K562 (cell line): ENCODE results near the gene KAZALD1. TPM values are rescaled to one million over a fixed set of nuclear protein-coding genes. Genes with fewer than 3 reads are reported as not detected.

Experiments used
- ATF7 ChIP-seq: fragments of 450-650 bp; IDR thresholded peaks from 2 replicates; pipeline ENCODE4 v1.7.1; 2014; ENCODE audit warnings: mild to moderate bottlenecking, moderate library complexity
- E2F8 ChIP-seq: fragments of 450-650 bp; IDR thresholded peaks from 2 replicates; pipeline ENCODE4 v1.7.1; 2018; ENCODE audit warnings: mild to moderate bottlenecking, low read depth; ENCODE audit not compliant: partially characterized antibody
- EGR1 ChIP-seq: fragments of 450-650 bp; conservative IDR thresholded peaks from 2 replicates; pipeline ENCODE4 v1.6.1; 2017; ENCODE audit warnings: mild to moderate bottlenecking
- ESRRA ChIP-seq: fragments of 450-650 bp; IDR thresholded peaks from 2 replicates; pipeline ENCODE4 v1.6.1; 2014; ENCODE audit warnings: low read depth, mild to moderate bottlenecking, moderate library complexity, borderline replicate concordance
- ETS1 ChIP-seq: conservative IDR thresholded peaks from 2 replicates; pipeline ENCODE4 v1.6.1; 2011; ENCODE audit warnings: low read depth, mild to moderate bottlenecking, low read length; ENCODE audit not compliant: control insufficient read depth
- FOS ChIP-seq: IDR thresholded peaks from 3 replicates; pipeline ENCODE4 v1.6.1; 2011; ENCODE audit not compliant: insufficient read length; ENCODE audit errors: extremely low read depth
- FOXJ3 ChIP-seq: sonication (generic); formaldehyde crosslinking; IDR thresholded peaks from 2 replicates; pipeline ENCODE4 v1.4.0; 2020; ENCODE audit warnings: mild to moderate bottlenecking, missing genetic modification reagents
- RFX1 ChIP-seq: fragments of 450-650 bp; IDR thresholded peaks from 2 replicates; pipeline ENCODE4 v1.6.1; 2016; ENCODE audit warnings: mild to moderate bottlenecking, moderate library complexity
- SIN3A ChIP-seq, 2 experiments: fragments of 150-350 bp in 1 of 2; IDR thresholded peaks; 2 replicates each; pipeline ENCODE4 v1.6.1; 2011 to 2016; ENCODE audit warnings: borderline replicate concordance in 2 of 2, low read depth in 2 of 2, low read length in 2 of 2, mild to moderate bottlenecking in 2 of 2, moderate library complexity in 2 of 2; ENCODE audit not compliant: control insufficient read depth in 1 of 2
- SPI1 ChIP-seq: IDR thresholded peaks from 2 replicates; pipeline ENCODE4 v1.6.1; 2011; ENCODE audit warnings: low read depth, low read length, control low read depth, borderline replicate concordance
- TBP ChIP-seq: optimal IDR thresholded peaks from 2 replicates; pipeline ENCODE3; 2011; ENCODE audit warnings: low read depth, low read length, improper control_type of control experiment
- VEZF1 ChIP-seq: fragments of 200-800 bp; sonication (Bioruptor generic); IDR thresholded peaks from 2 replicates; pipeline ENCODE4 v1.6.1; 2017; ENCODE audit warnings: missing genetic modification characterization, missing compliant biosample characterization
- ZC3H4 ChIP-seq: sonication (generic); formaldehyde crosslinking; IDR thresholded peaks from 2 replicates; pipeline ENCODE4 v1.9.0; 2021; ENCODE audit warnings: missing genetic modification reagents, borderline replicate concordance
- ZKSCAN1 ChIP-seq: fragments of 150-350 bp; IDR thresholded peaks from 2 replicates; pipeline ENCODE4 v1.6.1; 2016; ENCODE audit warnings: low read depth, low read length
- ZNF239 ChIP-seq: fragments of 250-450 bp; sonication (Bioruptor Pico); IDR thresholded peaks from 2 replicates; pipeline ENCODE4 v1.4.0; 2020; ENCODE audit warnings: mild to moderate bottlenecking
- polyA plus RNA-seq, 8 experiments: library from polyadenylated mRNA; depleted of rRNA in 4 of 8; stranded (reverse) in 5 of 8; unstranded in 3 of 8; fragments of >200 nt; fragmentation: Nextera tagmentation in 2 of 8; fragmentation: Illumina TruSeq in 1 of 8; extraction: Ambion mirVana in 2 of 8; extraction: Trizol in 1 of 8; gene quantifications; 2 replicates each; pipeline versions ENCODE4 v1.2.1 to v1.2.3, GENCODE V29; 2011 to 2014; ENCODE audit warnings: inconsistent platforms in 1 of 8, missing spikeins in 1 of 8
- total RNA-seq, 7 experiments: library from RNA; depleted of rRNA in 6 of 7; stranded (reverse); fragments of >200 nt in 6 of 7; fragmentation: Illumina TruSeq in 2 of 7; extraction: Trizol in 2 of 7; gene quantifications; 2 replicates each; pipeline versions ENCODE4 v1.2.1 to v1.2.3, GENCODE V29; 2011 to 2021; ENCODE audit warnings: low replicate concordance in 1 of 7
- TF ChIP-seq, protein P1 (sequence below): fragments of 250-450 bp; sonication (Bioruptor Pico); IDR thresholded peaks from 2 replicates; pipeline ENCODE4 v1.5.0; 2021; ENCODE audit warnings: mild to moderate bottlenecking, moderate library complexity

KAZALD1 gene
- total and polyA plus RNA-seq, 9 of the 15 experiments (the other 6 are each of a cell fraction or from before 2014, with no cell fraction given): 0.15 to 10.0 (median 4.9) TPM

DNA sequence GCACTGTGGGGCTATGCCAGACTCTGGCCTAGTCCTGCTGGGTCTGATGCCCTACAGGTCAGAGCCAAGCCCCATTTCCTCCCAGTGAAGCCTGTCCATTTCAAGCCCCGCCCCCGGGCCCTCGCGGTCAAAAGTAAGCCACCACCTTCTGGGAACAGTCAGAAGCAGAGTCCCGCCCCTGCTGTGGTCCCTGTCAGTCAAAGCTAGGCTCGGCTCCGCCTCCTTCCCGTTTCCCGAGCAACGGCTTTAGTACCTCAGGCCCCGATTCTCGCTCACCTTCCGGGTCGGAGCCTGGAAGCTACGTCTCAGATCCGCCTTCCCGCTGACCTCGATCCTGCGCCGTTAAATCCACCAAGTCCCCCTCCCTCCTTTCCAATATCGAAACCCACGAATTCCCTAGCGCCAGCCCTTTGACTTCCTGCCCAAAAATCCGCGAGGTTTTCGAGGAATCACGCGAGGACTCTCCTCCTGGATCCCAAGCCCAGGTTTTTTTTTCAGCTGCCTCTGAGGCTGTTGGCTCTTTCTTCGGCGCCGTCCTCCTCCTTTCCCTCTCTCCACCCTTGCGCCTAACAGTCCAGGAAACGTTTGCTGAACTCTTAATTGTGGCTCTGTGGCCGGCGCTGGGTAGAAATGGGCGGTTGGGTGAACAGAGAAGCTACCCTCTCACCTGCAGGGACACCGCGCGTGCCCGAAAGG is 19.0 kb upstream of the KAZALD1 start (continued):
- TF ChIP-seq ATF7 (peak; percentile 33; the same call in 1 of the 2 replicates), EGR1 (0 out of 2 replicates have a peak, but pooled peaks have one; percentile 5), ESRRA (0 out of 2 replicates have a peak, but pooled peaks have one; percentile 31), FOXJ3 (no peak), TBP (peak; percentile 43), VEZF1 (peak; percentile 61), ETS1 (no peak), ZNF239 (CRISPR knock-in tag) (no peak), SPI1 (peak; percentile 21; the same call in 1 of the 2 replicates), RFX1 (peak; percentile 95), SIN3A (IDR thresholded peaks at IDR 0.05; ENCODE audit: borderline replicate concordance in 2 of 2, control insufficient read depth in 1 of 2, low read depth in 2 of 2, low read length in 2 of 2) (no peak), FOS (no peak), ZKSCAN1 (no peak), ZC3H4 (CRISPR knock-in tag) (no peak), E2F8 (no peak)
- TF ChIP-seq, protein P1, sequence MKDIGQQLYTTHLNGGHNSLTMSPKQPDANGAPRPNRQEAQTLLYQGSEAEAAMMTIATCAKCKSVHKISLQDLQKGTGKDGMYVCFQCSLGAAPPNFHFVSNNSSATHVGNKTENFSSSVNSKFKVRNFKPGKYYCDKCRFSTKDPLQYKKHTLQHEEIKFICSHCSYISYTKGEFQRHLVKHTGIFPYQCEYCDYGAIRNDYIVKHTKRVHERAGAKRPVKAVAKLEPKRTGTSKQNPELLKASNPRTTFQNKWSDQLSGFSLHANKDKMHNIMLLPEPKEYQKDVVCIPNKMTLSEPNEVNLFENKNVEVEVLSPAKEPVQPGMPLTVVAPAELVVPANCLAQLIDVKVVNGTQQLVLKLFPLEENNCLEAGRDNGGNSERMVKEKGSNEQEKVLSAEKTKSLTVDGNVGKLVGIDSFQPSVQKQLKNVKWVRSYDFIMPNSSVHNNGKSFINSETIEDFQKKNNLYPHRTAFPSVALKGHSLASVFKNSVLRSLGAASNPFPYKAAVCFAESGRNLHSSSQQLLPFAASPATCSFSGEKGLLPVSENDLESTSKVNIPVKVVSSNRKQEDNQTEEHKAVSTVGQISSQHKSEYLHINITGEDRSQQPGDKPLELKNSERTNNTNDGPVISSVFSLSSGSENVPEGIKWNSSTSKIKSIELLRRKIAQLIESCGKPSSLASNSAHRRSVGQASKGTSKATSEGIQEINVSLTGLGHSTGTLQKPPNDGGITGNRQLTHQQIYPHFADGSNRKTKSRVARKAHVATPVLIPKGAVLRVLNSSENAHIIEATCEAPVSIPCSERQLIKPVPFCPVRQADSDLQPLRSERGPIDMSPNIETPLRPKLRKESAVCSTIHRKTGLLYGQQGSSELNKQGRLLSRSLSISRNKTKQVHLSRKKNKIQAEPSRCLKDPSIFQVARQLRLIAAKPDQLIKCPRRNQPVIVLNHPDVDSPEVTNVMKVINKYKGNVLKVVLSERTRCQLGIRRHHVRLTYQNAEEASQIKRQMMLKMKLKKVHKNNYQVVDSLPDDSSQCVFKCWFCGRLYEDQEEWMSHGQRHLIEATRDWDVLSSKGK (CRISPR knock-in tag): no peak
